ENCODE measurements around the gene GPR158.

DNA sequence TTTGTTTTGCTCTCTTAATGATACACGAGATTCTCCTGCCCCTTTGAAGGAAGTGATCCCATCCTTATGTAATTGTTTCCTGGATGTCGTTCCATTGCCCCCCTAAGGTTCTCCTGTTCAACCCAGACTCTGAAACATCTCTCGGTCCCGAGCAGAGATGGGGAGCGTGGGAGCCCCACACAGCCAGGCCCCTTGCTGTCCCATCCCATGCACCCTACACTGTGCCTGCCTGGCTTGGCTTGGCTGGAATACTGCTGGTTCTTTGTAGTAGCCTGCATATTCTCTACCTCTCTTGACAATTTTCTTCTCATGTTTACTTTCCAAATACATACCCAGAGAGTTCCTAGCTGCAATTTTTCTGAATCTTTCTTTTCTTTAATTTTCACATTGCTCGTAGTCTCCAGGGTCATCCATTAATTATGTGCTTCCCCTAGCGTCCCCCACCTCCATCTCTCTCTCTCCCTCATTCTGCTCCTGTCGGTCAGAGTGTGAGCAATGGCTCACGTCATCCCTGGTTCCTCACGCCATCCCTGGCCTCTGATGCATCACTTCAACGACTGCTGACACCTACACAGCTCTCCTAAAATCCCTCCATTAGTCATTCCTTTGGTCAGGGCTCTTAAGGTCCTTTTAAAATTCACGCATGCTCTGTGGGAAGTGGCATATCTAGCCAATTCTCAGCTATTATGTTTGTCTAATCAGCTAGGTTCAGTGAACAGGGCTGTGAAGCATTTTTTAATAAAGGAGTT lies 32.5 kb upstream of the GPR158 start:
- TF ChIP-seq, protein P1, sequence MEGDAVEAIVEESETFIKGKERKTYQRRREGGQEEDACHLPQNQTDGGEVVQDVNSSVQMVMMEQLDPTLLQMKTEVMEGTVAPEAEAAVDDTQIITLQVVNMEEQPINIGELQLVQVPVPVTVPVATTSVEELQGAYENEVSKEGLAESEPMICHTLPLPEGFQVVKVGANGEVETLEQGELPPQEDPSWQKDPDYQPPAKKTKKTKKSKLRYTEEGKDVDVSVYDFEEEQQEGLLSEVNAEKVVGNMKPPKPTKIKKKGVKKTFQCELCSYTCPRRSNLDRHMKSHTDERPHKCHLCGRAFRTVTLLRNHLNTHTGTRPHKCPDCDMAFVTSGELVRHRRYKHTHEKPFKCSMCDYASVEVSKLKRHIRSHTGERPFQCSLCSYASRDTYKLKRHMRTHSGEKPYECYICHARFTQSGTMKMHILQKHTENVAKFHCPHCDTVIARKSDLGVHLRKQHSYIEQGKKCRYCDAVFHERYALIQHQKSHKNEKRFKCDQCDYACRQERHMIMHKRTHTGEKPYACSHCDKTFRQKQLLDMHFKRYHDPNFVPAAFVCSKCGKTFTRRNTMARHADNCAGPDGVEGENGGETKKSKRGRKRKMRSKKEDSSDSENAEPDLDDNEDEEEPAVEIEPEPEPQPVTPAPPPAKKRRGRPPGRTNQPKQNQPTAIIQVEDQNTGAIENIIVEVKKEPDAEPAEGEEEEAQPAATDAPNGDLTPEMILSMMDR (IDR thresholded peaks at IDR 0.05) = no peak
- no peak for TF ChIP-seq POLR2A (IDR thresholded peaks at IDR 0.05)
